GM19372 (cell line): ENCODE data around the gene SH2B2.
A peak's percentile ranks its signal among the peaks of the same experiment; 100 is the strongest.
"Not testable (repeated sequence)": the region's sequence is repeated elsewhere in the genome, so short reads cannot be mapped to it uniquely, and the experiment has no call there.

Experiments used
- ATAC-seq: cut with Tn5 transposase; IDR thresholded peaks from one replicate; pipeline ENCODE4 v1.9.1; 2021; ENCODE audit warnings: mild to moderate bottlenecking, low read depth, moderate library complexity; ENCODE audit not compliant: unreplicated experiment

The SH2B2 gene

GRCh38 chr7:102303669-102304422 lies 17.2 kb downstream of the SH2B2 start:
- ATAC-seq, result no peak

- no peak for ATAC-seq
Measured at GRCh38 chr7:102304668-102305067, 18.0 kb downstream of the SH2B2 start.

- peak; percentile 44 for ATAC-seq
Measured at GRCh38 chr7:102305414-102306268, 19.0 kb downstream of the SH2B2 start.

GRCh38 chr7:102306916-102307677 lies 20.4 kb downstream of the SH2B2 start:
- peak; percentile 67 for ATAC-seq

GRCh38 chr7:102310414-102310815 lies 23.7 kb downstream of the SH2B2 start:
- no peak for ATAC-seq

- ATAC-seq, result no peak
Measured at GRCh38 chr7:102312317-102312716, 25.6 kb downstream of the SH2B2 start.

- no peak for ATAC-seq
Measured at GRCh38 chr7:102313997-102314780, 27.5 kb downstream of the SH2B2 start.

- no peak for ATAC-seq
Measured at GRCh38 chr7:102317231-102318059, 30.8 kb downstream of the SH2B2 start.

- no peak for ATAC-seq
Measured at GRCh38 chr7:102318482-102318971, 31.9 kb downstream of the SH2B2 start.

- no peak for ATAC-seq
Measured at GRCh38 chr7:102319671-102320070, 33.0 kb downstream of the SH2B2 start.

- ATAC-seq, result no peak
Measured at GRCh38 chr7:102320181-102320580, 33.5 kb downstream of the SH2B2 start.

GRCh38 chr7:102320601-102321350 lies 34.1 kb downstream of the SH2B2 start:
- no peak for ATAC-seq

GRCh38 chr7:102321351-102322201 lies 34.9 kb downstream of the SH2B2 start:
- no peak for ATAC-seq

- ATAC-seq, result no peak
Measured at GRCh38 chr7:102322202-102322715, 35.6 kb downstream of the SH2B2 start.

GRCh38 chr7:102323914-102324195 lies 37.2 kb downstream of the SH2B2 start:
- no peak for ATAC-seq

- ATAC-seq, result not testable (repeated sequence)
Measured at GRCh38 chr7:102325106-102325505, 38.4 kb downstream of the SH2B2 start.

- ATAC-seq, result no peak
Measured at GRCh38 chr7:102326157-102326889, 39.7 kb downstream of the SH2B2 start.
